ENCODE measurements around the gene TRMT61A.

TRMT61A gene

GRCh38 chr14:103562429-103563225, 33.6 kb downstream of the TRMT61A start, which contains the start of the genes BAG5 and COA8:
Gene BAG5 (minus strand): TSS chr14:103562657. CDS start chr14:103561164, 1,493 bp downstream.
Gene COA8 (plus strand): TSS chr14:103562960. CDS start chr14:103563002, 42 bp downstream.
- DNase-seq (ENCODE audit: extremely low spot score), result peak; percentile 96
- ChIA-PET CTCF (interaction anchor here (0.9 to 2.4 kb wide), 4 partner anchors 12 to 458 kb away, joined by 3 to 7 read pairs (median 3); no protein-coding TSS in a partner anchor), POLR2A (no interaction called here)
- no peak for TF ChIP-seq CTCF (IDR thresholded peaks at IDR 0.05; ENCODE audit: control extremely low read depth, extremely low read depth, low read depth, missing control alignments)

- ChIA-PET POLR2A (no interaction called here), CTCF (interaction anchor here (1.0 to 1.1 kb wide), 2 partner anchors 44 to 63 kb away, joined by 3 to 4 read pairs; no protein-coding TSS in a partner anchor)
- DNase-seq (ENCODE audit: extremely low spot score), result no peak
- no peak for TF ChIP-seq CTCF (IDR thresholded peaks at IDR 0.05; ENCODE audit: control extremely low read depth, extremely low read depth, low read depth, missing control alignments)
Observed at GRCh38 chr14:103563226-103563620, 34.2 kb downstream of the TRMT61A start.

GRCh38 chr14:103563844-103564505, 35.0 kb downstream of the TRMT61A start:
- POLR2A ChIA-PET, result no interaction called here
- DNase-seq (ENCODE audit: extremely low spot score), result no peak
- CTCF ChIA-PET, result interaction anchor here (1.0 to 1.1 kb wide), 3 partner anchors 28 to 64 kb away, joined by 3 to 4 read pairs (median 3); no protein-coding TSS in a partner anchor
- TF ChIP-seq CTCF (IDR thresholded peaks at IDR 0.05; ENCODE audit: control extremely low read depth, extremely low read depth, low read depth, missing control alignments), result no peak

GRCh38 chr14:103568952-103569351, 40.0 kb downstream of the TRMT61A start:
- ChIA-PET POLR2A (no interaction called here), CTCF (interaction anchor here (2.5 to 2.9 kb wide), 2 partner anchors 11 to 16 kb away, joined by 6 to 8 read pairs; no protein-coding TSS in a partner anchor)
- no peak for DNase-seq (ENCODE audit: extremely low spot score)
- no peak for TF ChIP-seq CTCF (IDR thresholded peaks at IDR 0.05; ENCODE audit: control extremely low read depth, extremely low read depth, low read depth, missing control alignments)

- POLR2A ChIA-PET, result interaction anchor here (0.7 kb wide), 1 partner anchor 55 kb away, joined by 3 read pairs; no protein-coding TSS in a partner anchor
Observed at GRCh38 chr14:103569408-103569807, 40.4 kb downstream of the TRMT61A start.

More at GRCh38 chr14:103569408-103569807, 40.4 kb downstream of the TRMT61A start:
- CTCF ChIA-PET, result interaction anchor here (1.1 to 2.9 kb wide), 2 partner anchors 11 to 49 kb away, joined by 3 to 6 read pairs; no protein-coding TSS in a partner anchor
- no peak for DNase-seq (ENCODE audit: extremely low spot score)
- no peak for TF ChIP-seq CTCF (IDR thresholded peaks at IDR 0.05; ENCODE audit: control extremely low read depth, extremely low read depth, low read depth, missing control alignments)
